HG02759 (cell line): ENCODE data around the gene CXADR.
"Not testable (repeated sequence)": the region's sequence is repeated elsewhere in the genome, so short reads cannot be mapped to it uniquely, and the experiment has no call there.

ENCODE experiments used
- ATAC-seq: cut with Tn5 transposase; IDR thresholded peaks from one replicate; pipeline ENCODE4 v1.9.1; 2021; ENCODE audit warnings: mild to moderate bottlenecking, moderate library complexity; ENCODE audit not compliant: unreplicated experiment

CXADR gene

GRCh38 chr21:17512253-17513213 lies at the start of gene CXADR:
Gene CXADR, plus strand, starts transcription at chr21:17513043. Its CDS starts 87 bp downstream, at chr21:17513130.
- ATAC-seq = peak; percentile 92

DNA sequence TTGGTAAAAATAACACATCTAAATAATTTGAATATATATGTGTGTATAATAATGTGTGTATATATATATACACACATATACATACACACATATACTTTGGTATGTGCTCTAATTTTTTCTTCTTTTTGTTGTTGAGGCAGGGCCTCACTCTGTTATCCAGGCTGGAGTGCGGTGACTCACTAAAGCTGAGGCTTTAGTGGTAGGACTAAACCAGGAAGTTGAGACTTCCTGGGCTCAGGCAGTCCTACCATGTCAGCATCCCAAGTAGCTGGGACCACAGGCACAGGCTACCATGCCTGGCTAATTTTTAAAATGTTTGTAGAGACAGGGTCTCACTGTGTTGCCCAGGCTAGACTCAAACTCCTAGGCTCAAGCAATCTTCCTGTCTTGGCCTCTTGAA lies 46.7 kb upstream of the CXADR start:
- ATAC-seq = no peak

DNA sequence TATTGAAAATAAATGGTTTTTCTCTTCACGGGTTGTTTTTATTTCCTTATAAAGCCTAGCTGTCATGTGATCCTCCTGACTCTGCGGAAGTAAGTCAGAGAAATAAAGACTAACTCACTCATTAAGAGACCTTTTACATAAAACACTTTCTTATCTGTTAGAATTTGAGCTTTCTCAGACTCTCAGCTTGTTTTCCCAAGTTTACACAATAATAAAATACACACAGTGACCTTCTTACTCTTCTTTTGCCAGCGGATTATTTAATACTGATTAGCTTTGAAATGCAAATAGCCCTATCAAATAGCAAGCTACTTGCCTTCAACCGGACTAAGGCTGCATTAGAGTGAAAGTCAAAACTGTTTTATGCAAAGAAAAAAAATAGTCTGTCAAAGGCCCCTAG lies 45.5 kb upstream of the CXADR start:
- ATAC-seq = no peak

DNA sequence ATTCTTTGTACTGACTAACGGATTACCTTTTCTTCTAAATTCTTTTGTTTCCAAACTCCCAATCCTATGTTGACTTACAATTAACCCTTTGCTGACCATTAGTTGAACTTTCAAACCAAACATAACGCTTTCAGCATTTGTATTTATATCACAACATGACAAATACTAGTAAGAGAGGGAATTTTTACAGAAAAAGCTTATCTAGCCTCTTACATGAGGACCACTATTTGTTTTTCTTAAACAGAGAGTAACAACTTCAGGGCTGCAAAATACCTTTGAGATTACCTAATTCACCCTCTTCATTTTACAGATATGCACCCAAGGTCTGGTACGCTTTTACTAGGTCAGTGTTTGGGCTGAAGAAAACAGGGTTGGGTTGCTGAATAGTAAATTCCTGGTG lies 45.0 kb upstream of the CXADR start:
- ATAC-seq = no peak

- no peak for ATAC-seq
These were observed 44.1 kb upstream of the CXADR start for GRCh38 chr21:17468698-17469097.

GRCh38 chr21:17469727-17470126 lies 43.1 kb upstream of the CXADR start:
- ATAC-seq = no peak

DNA sequence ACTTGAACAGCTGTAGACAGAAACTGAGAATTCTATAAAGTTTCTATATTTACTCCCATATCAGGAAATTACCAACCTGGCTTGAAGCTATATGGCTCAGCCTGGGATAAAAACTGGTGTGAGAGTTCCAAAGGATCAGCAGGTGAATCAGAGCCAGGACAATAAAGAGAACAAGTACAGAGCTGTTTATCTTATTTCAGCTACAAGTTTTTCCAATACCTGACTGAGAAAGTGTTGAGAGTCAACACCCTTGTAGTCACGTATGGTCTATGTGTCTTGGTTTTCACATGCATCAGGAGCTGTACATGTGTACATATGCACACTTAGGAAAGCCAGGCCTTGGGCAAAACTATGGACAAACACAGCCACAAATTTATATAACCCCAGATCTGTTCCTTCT lies 40.7 kb upstream of the CXADR start:
- ATAC-seq = no peak

DNA sequence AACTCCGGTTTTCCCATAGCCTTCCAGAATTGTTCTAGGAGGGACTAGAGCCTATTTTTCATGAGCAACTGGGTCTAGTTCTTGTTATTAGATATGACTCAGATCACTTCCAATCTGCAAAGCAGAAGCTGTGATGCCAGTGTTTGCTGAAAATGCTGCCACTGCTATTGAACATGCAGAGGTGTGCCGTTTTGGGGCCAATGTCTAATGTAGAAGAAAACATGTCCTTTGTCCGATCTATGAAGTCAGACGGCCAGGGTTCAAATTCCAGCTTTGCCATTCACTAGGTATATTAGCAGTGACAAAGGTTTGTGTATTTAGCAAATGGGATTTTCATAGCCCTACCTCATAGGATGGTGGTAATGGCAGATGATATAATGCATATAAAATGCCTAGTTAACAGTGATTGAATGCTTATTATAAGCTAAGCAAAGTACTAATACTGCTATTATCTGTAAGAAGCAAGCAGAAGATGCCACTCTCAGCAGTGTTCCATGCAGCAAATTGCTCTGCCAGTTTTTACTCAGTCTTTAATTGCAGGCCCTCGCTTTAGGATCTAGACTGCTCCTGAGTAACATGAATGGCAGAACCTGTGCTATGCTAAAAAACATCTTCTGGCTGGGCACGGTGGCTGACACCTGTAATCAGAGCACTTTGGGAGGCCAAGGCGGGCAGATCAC lies 40.1 kb upstream of the CXADR start:
- ATAC-seq = no peak

- ATAC-seq = no peak
These were observed 36.8 kb upstream of the CXADR start for GRCh38 chr21:17476006-17476405.

DNA sequence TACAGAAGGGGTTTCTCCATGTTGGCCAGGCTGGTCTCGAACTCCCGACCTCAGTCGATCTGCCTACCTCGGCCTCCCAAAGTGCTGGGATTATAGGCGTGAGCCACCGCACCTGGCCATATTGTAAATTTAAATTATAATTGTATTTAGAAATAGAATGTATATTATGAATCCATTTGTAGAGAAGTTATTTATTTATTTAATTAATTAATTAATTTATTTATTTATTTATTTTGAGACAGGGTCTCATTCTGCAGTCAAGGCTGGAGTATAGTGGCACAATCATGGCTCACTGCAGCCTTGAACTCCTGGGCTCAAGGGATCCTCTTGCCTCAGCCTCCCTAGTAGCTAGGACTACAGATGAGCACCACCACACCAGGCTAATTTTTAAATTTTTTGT lies 34.7 kb upstream of the CXADR start:
- not testable (repeated sequence) for ATAC-seq

- no peak for ATAC-seq
These were observed 33.2 kb upstream of the CXADR start for GRCh38 chr21:17479606-17480005.

- ATAC-seq = no peak
These were observed 29.9 kb upstream of the CXADR start for GRCh38 chr21:17482928-17483327.

GRCh38 chr21:17488620-17489019 lies 24.2 kb upstream of the CXADR start:
- peak; percentile 52 for ATAC-seq

- ATAC-seq = not testable (repeated sequence)
These were observed 23.3 kb upstream of the CXADR start for GRCh38 chr21:17489565-17489964.

- ATAC-seq = no peak
These were observed 21.0 kb upstream of the CXADR start for GRCh38 chr21:17491716-17492414.

DNA sequence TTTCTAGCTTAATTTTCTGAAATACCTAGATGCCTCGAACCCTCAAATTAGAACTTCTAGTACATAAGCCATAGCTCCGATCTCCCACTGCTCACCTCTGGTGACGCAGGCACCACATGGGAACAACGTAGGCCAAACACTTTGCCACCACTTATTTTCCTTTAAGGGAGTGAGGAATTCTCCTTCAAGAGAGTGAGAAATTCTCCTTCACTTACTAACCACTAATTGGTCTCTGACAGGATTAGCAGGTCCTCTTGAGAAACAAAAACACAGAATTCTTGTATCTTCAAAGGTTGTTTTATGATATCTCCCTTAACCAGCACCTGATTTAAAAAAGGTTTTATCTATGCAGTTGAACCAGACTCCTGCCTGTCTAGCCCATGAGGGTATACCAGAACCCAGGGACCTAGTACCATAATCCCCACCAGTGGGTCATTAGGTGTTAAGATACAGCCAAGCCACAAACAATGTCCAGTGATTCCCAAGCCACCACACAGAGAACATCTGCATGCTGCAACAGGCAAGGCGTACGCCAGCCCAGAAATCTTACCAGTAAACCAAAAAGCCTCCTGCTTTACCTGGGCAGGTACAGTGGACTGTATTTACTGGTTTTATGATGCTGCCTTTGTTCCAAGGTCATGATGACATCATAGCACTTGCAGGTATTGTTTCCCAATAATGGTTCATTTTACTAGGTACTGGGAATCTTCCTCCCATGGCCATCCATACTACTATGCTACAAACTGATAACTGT lies 20.3 kb upstream of the CXADR start:
- no peak for ATAC-seq

GRCh38 chr21:17494051-17494450 lies 18.8 kb upstream of the CXADR start:
- no peak for ATAC-seq

DNA sequence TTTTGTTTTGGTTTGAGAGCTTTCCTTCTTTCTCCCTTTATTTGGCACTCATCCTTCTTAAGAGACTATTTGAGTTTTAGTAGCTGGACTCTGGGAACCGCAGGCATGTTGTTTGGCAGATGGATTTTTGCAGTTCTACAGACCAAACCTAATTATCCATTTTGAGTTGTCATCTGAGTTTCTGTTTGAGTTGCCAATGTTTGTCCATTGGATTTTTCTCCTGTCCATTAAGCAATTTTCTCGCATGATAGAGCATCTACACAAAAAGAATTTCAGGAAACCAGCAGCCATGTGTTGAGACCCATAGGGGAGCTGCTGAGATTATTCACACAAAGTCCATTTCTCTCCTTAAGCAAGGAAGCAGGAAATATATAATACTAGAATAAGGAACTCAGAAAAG lies 17.2 kb upstream of the CXADR start:
- ATAC-seq = no peak

- ATAC-seq = no peak
These were observed 15.5 kb upstream of the CXADR start for GRCh38 chr21:17497316-17497715.

GRCh38 chr21:17498586-17498985 lies 14.3 kb upstream of the CXADR start:
- no peak for ATAC-seq
